A549 (cell line): Measurements from ENCODE around the gene LENG8. TPM values are rescaled to one million over a fixed set of nuclear protein-coding genes. Genes with fewer than 3 reads are reported as not detected.

ENCODE experiments used
- ATAC-seq, 2 experiments: fragments of 200-7000 bp in 1 of 2; fragments of >200 bp in 1 of 2; cut with Nextera tagmentation in 1 of 2; cut with Tn5 transposase in 1 of 2; 3 replicates each; pipeline versions ENCODE4 v1.8.0 to v1.9.1; 2018 to 2020; ENCODE audit warnings: mild to moderate bottlenecking in 1 of 2, moderate library complexity in 1 of 2
- CTCF ChIA-PET: fragments of 300-600 bp; sonication (Branson Sonifier 250); formaldehyde crosslinking; extraction: SDS; loops from one replicate; lab custom pipeline; 2021; ENCODE audit warnings: antibody characterized with exemption, inconsistent platforms; lab: Yijun Ruan, JAX
- POLR2A ChIA-PET: fragments of 350-600 bp; formaldehyde crosslinking; extraction: SDS; loops from one replicate; lab custom pipeline; 2021; ENCODE audit warnings: antibody characterized with exemption, inconsistent platforms; lab: Yijun Ruan, JAX
- DNase-seq, 2 experiments: peaks; one replicate each; pipeline versions ENCODE4 v3.0.0 to v3.0.0-alpha.2; 2011 to 2016; ENCODE audit warnings: low read depth in 1 of 2, low spot score in 1 of 2
- FAIRE-seq: peaks from 2 replicates; lab custom pipeline; 2011; peaks lifted over from hg19 to GRCh38; lab: Jason Lieb, UNC
- H3K27ac ChIP-seq, 2 experiments: fragments of >200 bp; sonication (Bioruptor Twin); formaldehyde crosslinking; 3 replicates each; pipeline ENCODE4 v1.5.1; 2016 to 2017
- H3K4me1 ChIP-seq: fragments of >200 bp; sonication (Bioruptor Twin); formaldehyde crosslinking; 3 replicates; pipeline ENCODE4 v1.6.1; 2016
- H3K4me2 ChIP-seq: fragments of >200 bp; sonication (Bioruptor Twin); formaldehyde crosslinking; 3 replicates; pipeline ENCODE4 v1.6.1; 2016
- H3K4me3 ChIP-seq: fragments of >200 bp; sonication (Bioruptor Twin); formaldehyde crosslinking; 3 replicates; pipeline ENCODE4 v1.5.1; 2016
- H3K9me3 ChIP-seq: fragments of >200 bp; sonication (Bioruptor Twin); formaldehyde crosslinking; 3 replicates; pipeline ENCODE4 v1.6.1; 2016
- BHLHE40 ChIP-seq: IDR thresholded peaks from 2 replicates; pipeline ENCODE4 v1.6.1; 2012; ENCODE audit warnings: low read depth, low read length, inconsistent platforms
- CBX2 ChIP-seq: fragments of 200-600 bp; sonication (generic); IDR thresholded peaks from 2 replicates; pipeline ENCODE4 v1.6.1; 2016; ENCODE audit warnings: low read depth, mild to moderate bottlenecking, borderline replicate concordance
- CTCF ChIP-seq: fragments of >200 bp; sonication (Bioruptor Twin); formaldehyde crosslinking; IDR thresholded peaks from 3 replicates; pipeline ENCODE4 v1.5.1; 2016
- EP300 ChIP-seq, 2 experiments: fragments of >200 bp; sonication (Bioruptor Twin); formaldehyde crosslinking; IDR thresholded peaks; 2 replicates in 1 of 2; 3 replicates in 1 of 2; pipeline ENCODE4 v1.6.1; 2016 to 2017
- ESRRA ChIP-seq: fragments of 150-350 bp; IDR thresholded peaks from 2 replicates; pipeline ENCODE4 v1.6.1; 2014; ENCODE audit warnings: mild to moderate bottlenecking, low read length, borderline replicate concordance
- FOSL2 ChIP-seq, 2 experiments: fragments of 450-650 bp in 1 of 2; fragments of >200 bp in 1 of 2; sonication (Bioruptor Twin) in 1 of 2; formaldehyde crosslinking; IDR thresholded peaks; 2 replicates each; pipeline versions ENCODE4 v1.5.0 to v1.6.1; 2016 to 2020; ENCODE audit warnings: mild to moderate bottlenecking in 1 of 2, moderate library complexity in 1 of 2
- HEYL ChIP-seq: fragments of 250-450 bp; sonication (Bioruptor Pico); IDR thresholded peaks from 2 replicates; pipeline ENCODE4 v1.8.0; 2021; ENCODE audit warnings: mild to moderate bottlenecking, moderate library complexity
- HMGXB4 ChIP-seq: fragments of 250-450 bp; sonication (Bioruptor Pico); IDR thresholded peaks from 2 replicates; pipeline ENCODE4 v1.5.0; 2021; ENCODE audit warnings: mild to moderate bottlenecking, moderate library complexity, borderline replicate concordance
- HOXA7 ChIP-seq: fragments of 250-450 bp; sonication (Bioruptor Pico); IDR thresholded peaks from 2 replicates; pipeline ENCODE4 v1.5.0; 2020; ENCODE audit warnings: mild to moderate bottlenecking, moderate library complexity
- KDM1A ChIP-seq: fragments of 200-600 bp; sonication (generic); IDR thresholded peaks from 2 replicates; pipeline ENCODE4 v1.6.1; 2016; ENCODE audit warnings: low read depth, mild to moderate bottlenecking
- KDM5A ChIP-seq: fragments of 200-600 bp; sonication (generic); IDR thresholded peaks from 2 replicates; pipeline ENCODE4 v1.6.1; 2016; ENCODE audit warnings: antibody characterized with exemption, mild to moderate bottlenecking
- NR3C1 ChIP-seq: fragments of >200 bp; sonication (Bioruptor Twin); formaldehyde crosslinking; IDR thresholded peaks from 3 replicates; pipeline ENCODE4 v1.6.1; 2017
- SREBF2 ChIP-seq: fragments of 450-650 bp; IDR thresholded peaks from 2 replicates; pipeline ENCODE4 v1.6.1; 2014; ENCODE audit warnings: mild to moderate bottlenecking, moderate library complexity
- TP53 ChIP-seq: fragments of 250-450 bp; sonication (Bioruptor Pico); IDR thresholded peaks from 2 replicates; pipeline ENCODE4 v1.5.0; 2021; ENCODE audit warnings: mild to moderate bottlenecking, moderate library complexity
- ZC3H11A ChIP-seq: fragments of 450-650 bp; IDR thresholded peaks from 2 replicates; pipeline ENCODE4 v1.6.1; 2014; ENCODE audit warnings: antibody characterized with exemption, mild to moderate bottlenecking
- ZSCAN20 ChIP-seq: fragments of 250-450 bp; sonication (Bioruptor Pico); IDR thresholded peaks from 2 replicates; pipeline ENCODE4 v1.8.0; 2022; ENCODE audit warnings: mild to moderate bottlenecking, moderate library complexity
- WGBS: methylation state at CpG from one replicate; pipeline ENCODE4 v1.1.6; 2017; ENCODE audit errors: missing lambda C conversion rate; 5-methylcytosine and 5-hydroxymethylcytosine counted together
- polyA plus RNA-seq, 4 experiments: library from polyadenylated mRNA; depleted of rRNA in 3 of 4; stranded (reverse); fragments of >200 nt; fragmentation: RNase III in 1 of 4; extraction: RNeasy Plus Mini Kit Qiagen cat#74134 plus additional on column Dnase treatment in 1 of 4; gene quantifications; 2 replicates in 3 of 4; 3 replicates in 1 of 4; pipeline ENCODE4 v1.2.3, GENCODE V29; 2011 to 2017
- TF ChIP-seq, protein P1 (sequence below): IDR thresholded peaks from 2 replicates; pipeline ENCODE4 v1.6.1; 2012; ENCODE audit warnings: low read depth, borderline replicate concordance

LENG8 gene
- polyA plus RNA-seq, 2 of the 4 experiments (the other 2 are of a cell fraction): 30.6 to 140 TPM

DNA sequence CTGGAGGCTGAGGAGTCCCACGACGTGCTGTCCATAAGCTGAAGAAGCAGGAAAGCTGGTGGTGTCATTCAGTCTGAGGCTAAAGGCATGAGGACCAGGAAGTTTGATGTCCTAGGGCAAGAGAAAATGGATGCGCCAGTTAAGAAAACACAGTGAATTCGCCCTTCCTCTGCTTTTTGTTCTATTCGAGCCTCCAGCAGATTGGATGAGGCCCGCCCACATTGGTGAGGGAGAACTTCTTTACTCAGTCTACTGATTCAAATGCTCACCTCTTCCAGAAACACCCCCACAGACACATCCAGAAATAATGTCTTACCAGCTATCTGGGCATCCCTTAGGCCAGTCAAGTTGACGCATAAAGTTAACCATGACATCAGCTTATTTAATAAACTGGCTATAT is 41.2 kb upstream of the LENG8 start:
- no peak for ATAC-seq
- no peaks in the 10 kb centered on the region for H3K4me1 ChIP-seq
- TF ChIP-seq HMGXB4 (CRISPR knock-in tag) (no peak), ESRRA (no peak), CBX2 (no peak), TP53 (CRISPR knock-in tag) (no peak), ZC3H11A (no peak), NR3C1 (no peak), CTCF (no peak), HOXA7 (no peak), SREBF2 (no peak), EP300 (IDR thresholded peaks at IDR 0.05) (no peak), FOSL2 (IDR thresholded peaks at IDR 0.05) (no peak), FOSL2 (CRISPR knock-in tag; IDR thresholded peaks at IDR 0.05) (no peak), KDM5A (no peak), KDM1A (no peak), HEYL (CRISPR knock-in tag) (no peak), ZSCAN20 (CRISPR knock-in tag) (no peak)
- TF ChIP-seq, protein P1, sequence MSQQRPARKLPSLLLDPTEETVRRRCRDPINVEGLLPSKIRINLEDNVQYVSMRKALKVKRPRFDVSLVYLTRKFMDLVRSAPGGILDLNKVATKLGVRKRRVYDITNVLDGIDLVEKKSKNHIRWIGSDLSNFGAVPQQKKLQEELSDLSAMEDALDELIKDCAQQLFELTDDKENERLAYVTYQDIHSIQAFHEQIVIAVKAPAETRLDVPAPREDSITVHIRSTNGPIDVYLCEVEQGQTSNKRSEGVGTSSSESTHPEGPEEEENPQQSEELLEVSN: no peak
- TF ChIP-seq, all 56 proteins: peak for 0
- FAIRE-seq (no peak), DNase-seq (no peak)
- CTCF ChIA-PET: interaction anchor here (0.9 to 6.1 kb wide), 3 partner anchors 16 to 443 kb away, joined by 3 to 45 read pairs (median 3); no protein-coding TSS in a partner anchor
- Histone ChIP-seq H3K9me3 (0 out of 3 replicates have a peak, but pooled peaks cover 13% of the 10 kb centered on the region), H3K4me3 (no peak overlapping the region), H3K4me2 (no peak overlapping the region), H3K27ac (no peak overlapping the region)
- WGBS: 21% methylated on average over 7 of the region's 7 CpGs
- POLR2A ChIA-PET: no interaction called here

DNA sequence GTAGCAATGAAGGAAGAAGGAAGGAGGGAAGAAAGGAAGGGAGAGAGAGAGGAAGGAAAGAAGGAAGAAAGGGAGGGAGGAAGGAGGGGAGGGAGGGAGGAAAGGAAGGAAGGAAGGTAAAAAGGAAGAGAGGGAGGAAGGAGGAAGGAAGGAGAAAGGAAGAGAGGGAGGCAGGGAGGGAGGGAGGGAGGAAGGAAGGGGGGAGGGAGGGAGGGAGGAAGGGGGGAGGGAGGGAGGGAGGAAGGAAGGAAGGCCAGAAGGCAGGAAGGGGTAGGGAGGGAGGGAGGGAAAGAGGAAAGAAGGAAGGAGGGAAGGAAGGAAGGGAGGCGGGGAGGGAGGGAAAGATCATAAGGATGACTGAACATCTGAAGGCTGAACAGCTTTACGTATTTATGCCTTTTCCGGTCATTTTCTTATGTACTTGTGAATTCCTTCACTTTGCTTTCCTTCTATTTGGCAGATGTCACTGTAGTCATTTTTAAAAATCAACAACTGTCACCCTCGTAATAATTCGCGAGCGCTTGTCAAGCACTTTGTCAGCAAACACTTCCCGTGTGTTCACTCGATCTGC is 40.5 kb upstream of the LENG8 start:
- 64% methylated on average over 9 of the region's 9 CpGs for WGBS
- POLR2A ChIA-PET: no interaction called here
- ATAC-seq (no peak), FAIRE-seq (no peak), DNase-seq (no peak)
- no peaks in the 10 kb centered on the region for H3K4me1 ChIP-seq
- H3K9me3 ChIP-seq: 0 out of 3 replicates have a peak, but pooled peaks cover 13% of the 10 kb centered on the region
- no peak overlapping the region for H3K4me2 ChIP-seq
- no peak for TF ChIP-seq BHLHE40
- CTCF ChIA-PET: interaction anchor here (0.9 to 6.1 kb wide), 2 partner anchors 16 to 17 kb away, joined by 3 to 45 read pairs; no protein-coding TSS in a partner anchor
- H3K27ac ChIP-seq: no peak overlapping the region
- no peak overlapping the region for H3K4me3 ChIP-seq

GRCh38 chr19:54411033-54411432 is 38.0 kb upstream of the LENG8 start:
- H3K4me3 ChIP-seq: no peak overlapping the region
- FAIRE-seq: no peak
- no peak overlapping the region for H3K27ac ChIP-seq
- no peak for DNase-seq
- ATAC-seq: no peak
- ChIA-PET POLR2A (interaction anchor here (0.8 kb wide), 1 partner anchor 38 kb away, joined by 3 read pairs; the partner anchor contains the start of gene LENG8), CTCF (interaction anchor here (0.6 to 6.1 kb wide), 5 partner anchors 9 to 619 kb away, joined by 3 to 45 read pairs (median 4); no protein-coding TSS in a partner anchor)
- no peak overlapping the region for H3K4me2 ChIP-seq
- H3K4me1 ChIP-seq: peaks cover 2% of the 10 kb centered on the region; the same call in 1 of the 3 replicates
- 0 out of 3 replicates have a peak, but pooled peaks cover 13% of the 10 kb centered on the region for H3K9me3 ChIP-seq
- TF ChIP-seq, protein P1: no peak
